SK-N-SH treated with all-trans-retinoic acid at 6 μM for 48 hours (cell line): ENCODE results near the gene ARID5B.

Experiments
- ATAC-seq: fragments of 200-7000 bp; cut with Tn5 transposase; 3 replicates; pipeline ENCODE4 v1.9.1; 2020; ENCODE audit warnings: mild to moderate bottlenecking, moderate library complexity
- CSDC2 ChIP-seq: fragments of 250-450 bp; sonication (Bioruptor Pico); IDR thresholded peaks from 2 replicates; pipeline ENCODE4 v1.5.0; 2020; ENCODE audit warnings: mild to moderate bottlenecking, moderate library complexity
- CSRNP3 ChIP-seq: fragments of 250-450 bp; sonication (Bioruptor Pico); IDR thresholded peaks from 2 replicates; pipeline ENCODE4 v1.5.1; 2021; ENCODE audit warnings: mild to moderate bottlenecking, moderate library complexity
- ESRRG ChIP-seq: fragments of 250-450 bp; sonication (Bioruptor Pico); IDR thresholded peaks from 2 replicates; pipeline ENCODE4 v1.6.1; 2021; ENCODE audit warnings: mild to moderate bottlenecking
- GLIS3 ChIP-seq: fragments of 250-450 bp; sonication (Bioruptor Pico); IDR thresholded peaks from 2 replicates; pipeline ENCODE4 v1.5.0; 2020; ENCODE audit warnings: mild to moderate bottlenecking, moderate library complexity
- ISL1 ChIP-seq: fragments of 250-450 bp; sonication (Bioruptor Pico); IDR thresholded peaks from 2 replicates; pipeline ENCODE4 v2.1.2; 2022; ENCODE audit warnings: mild to moderate bottlenecking, moderate library complexity
- OSR1 ChIP-seq: fragments of 250-450 bp; sonication (Bioruptor Pico); IDR thresholded peaks from 2 replicates; pipeline ENCODE4 v1.8.0; 2022; ENCODE audit warnings: moderate library complexity, mild to moderate bottlenecking, inconsistent platforms
- PPARA ChIP-seq: fragments of 250-450 bp; sonication (Bioruptor Pico); IDR thresholded peaks from 2 replicates; pipeline ENCODE4 v1.5.0; 2020; ENCODE audit warnings: mild to moderate bottlenecking, borderline replicate concordance
- RARB ChIP-seq: fragments of 250-450 bp; sonication (Bioruptor Pico); IDR thresholded peaks from 2 replicates; pipeline ENCODE4 v1.8.0; 2021; ENCODE audit warnings: mild to moderate bottlenecking, moderate library complexity
- SNAI2 ChIP-seq: fragments of 250-450 bp; sonication (Bioruptor Pico); IDR thresholded peaks from 2 replicates; pipeline ENCODE4 v1.5.0; 2020; ENCODE audit warnings: mild to moderate bottlenecking, moderate library complexity
- TCF4 ChIP-seq: fragments of 250-450 bp; sonication (Bioruptor Pico); IDR thresholded peaks from 2 replicates; pipeline ENCODE4 v1.8.0; 2021; ENCODE audit warnings: mild to moderate bottlenecking, moderate library complexity, borderline replicate concordance
- TOX ChIP-seq: fragments of 250-450 bp; sonication (Bioruptor Pico); IDR thresholded peaks from 2 replicates; pipeline ENCODE4 v1.8.0; 2021; ENCODE audit warnings: mild to moderate bottlenecking, moderate library complexity, borderline replicate concordance
- TSHZ2 ChIP-seq: fragments of 250-450 bp; sonication (Bioruptor Pico); IDR thresholded peaks from 2 replicates; pipeline ENCODE4 v1.5.0; 2020; ENCODE audit warnings: mild to moderate bottlenecking, moderate library complexity
- ZC3H10 ChIP-seq: fragments of 250-450 bp; sonication (Bioruptor Pico); IDR thresholded peaks from 2 replicates; pipeline ENCODE4 v1.5.1; 2021; ENCODE audit warnings: mild to moderate bottlenecking, moderate library complexity
- ZFP3 ChIP-seq: fragments of 250-450 bp; sonication (Bioruptor Pico); IDR thresholded peaks from 2 replicates; pipeline ENCODE4 v1.5.0; 2020; ENCODE audit warnings: mild to moderate bottlenecking, moderate library complexity
- ZFP30 ChIP-seq: fragments of 450-650 bp; formaldehyde crosslinking; IDR thresholded peaks from 2 replicates; pipeline ENCODE4 v1.5.0; 2022; ENCODE audit warnings: mild to moderate bottlenecking, moderate library complexity
- ZNF70 ChIP-seq: fragments of 450-650 bp; formaldehyde crosslinking; IDR thresholded peaks from 2 replicates; pipeline ENCODE4 v1.5.0; 2020; ENCODE audit warnings: mild to moderate bottlenecking, moderate library complexity
- ZNF8 ChIP-seq: fragments of 450-650 bp; formaldehyde crosslinking; IDR thresholded peaks from 2 replicates; pipeline ENCODE4 v1.5.0; 2020; ENCODE audit warnings: mild to moderate bottlenecking, moderate library complexity
- TF ChIP-seq, protein P1 (sequence below): fragments of 250-450 bp; sonication (Bioruptor Pico); IDR thresholded peaks from 2 replicates; pipeline ENCODE4 v1.5.1; 2020; ENCODE audit warnings: low read depth, mild to moderate bottlenecking, moderate library complexity

Gene ARID5B

GRCh38 chr10:62080905-62081304, 179.4 kb downstream of the ARID5B start:
- TF ChIP-seq TSHZ2 (CRISPR knock-in tag) = no peak
- TF ChIP-seq TCF4 (CRISPR knock-in tag) = no peak
- TF ChIP-seq ZC3H10 (CRISPR knock-in tag) = no peak
- TF ChIP-seq TOX (CRISPR knock-in tag) = no peak
- TF ChIP-seq OSR1 = no peak
- TF ChIP-seq RARB (CRISPR knock-in tag) = no peak
- no peak for TF ChIP-seq PPARA
- no peak; the same call in 1 of the 2 replicates for TF ChIP-seq ZFP3 (CRISPR knock-in tag)
- no peak for TF ChIP-seq CSRNP3 (CRISPR knock-in tag)
- TF ChIP-seq ESRRG (CRISPR knock-in tag) = no peak
- no peak for TF ChIP-seq ZNF8
- TF ChIP-seq GLIS3 = no peak
- no peak for ATAC-seq

DNA sequence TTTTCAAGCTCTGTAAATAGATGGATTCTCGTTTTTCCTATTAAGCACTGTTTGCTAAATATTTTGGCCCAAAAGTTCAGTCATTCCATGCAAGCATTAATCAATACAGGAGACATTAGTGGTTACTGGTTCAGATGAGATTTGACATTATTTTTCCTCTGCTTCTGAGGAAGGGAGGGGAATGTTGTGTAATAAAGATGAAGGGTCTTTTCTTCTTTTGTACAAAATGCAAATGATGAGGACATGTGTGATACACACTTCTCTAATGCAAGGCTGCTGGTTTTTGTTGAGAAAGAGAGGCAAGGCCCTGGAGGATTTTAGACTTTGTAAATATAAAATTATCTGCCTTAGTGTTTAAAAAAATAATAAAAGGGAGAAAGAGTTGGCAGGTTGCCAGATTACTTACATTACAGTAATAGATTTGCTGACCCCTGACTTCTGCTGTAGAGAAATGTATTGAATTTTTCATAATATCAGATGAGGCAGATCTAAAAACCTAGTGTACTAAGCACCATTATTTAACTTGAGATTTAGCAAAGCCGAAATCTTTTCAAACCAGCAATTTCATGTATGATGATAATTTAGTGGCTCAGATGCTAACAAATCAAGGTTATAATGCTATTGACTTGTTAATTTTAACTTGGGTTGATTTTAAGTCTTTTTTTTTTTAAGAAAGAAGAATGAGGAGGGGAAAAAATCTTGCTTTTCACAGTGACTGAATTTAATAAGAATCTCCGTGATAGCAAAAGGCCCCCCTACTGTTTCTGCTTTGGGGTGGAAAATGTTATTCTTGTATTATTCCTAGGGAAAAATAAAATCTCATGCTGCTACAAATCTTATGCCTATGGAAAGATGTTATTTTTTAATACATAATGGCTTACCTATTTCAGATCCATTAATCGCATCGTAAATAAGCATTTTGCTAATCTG, 180.1 kb downstream of the ARID5B start:
- ATAC-seq = no peak
- TF ChIP-seq PPARA = no peak
- TF ChIP-seq SNAI2 (CRISPR knock-in tag) = no peak
- no peak for TF ChIP-seq ZFP3 (CRISPR knock-in tag)
- TF ChIP-seq, protein P1, sequence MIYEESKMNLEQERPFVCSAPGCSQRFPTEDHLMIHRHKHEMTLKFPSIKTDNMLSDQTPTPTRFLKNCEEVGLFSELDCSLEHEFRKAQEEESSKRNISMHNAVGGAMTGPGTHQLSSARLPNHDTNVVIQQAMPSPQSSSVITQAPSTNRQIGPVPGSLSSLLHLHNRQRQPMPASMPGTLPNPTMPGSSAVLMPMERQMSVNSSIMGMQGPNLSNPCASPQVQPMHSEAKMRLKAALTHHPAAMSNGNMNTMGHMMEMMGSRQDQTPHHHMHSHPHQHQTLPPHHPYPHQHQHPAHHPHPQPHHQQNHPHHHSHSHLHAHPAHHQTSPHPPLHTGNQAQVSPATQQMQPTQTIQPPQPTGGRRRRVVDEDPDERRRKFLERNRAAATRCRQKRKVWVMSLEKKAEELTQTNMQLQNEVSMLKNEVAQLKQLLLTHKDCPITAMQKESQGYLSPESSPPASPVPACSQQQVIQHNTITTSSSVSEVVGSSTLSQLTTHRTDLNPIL = no peak
- TF ChIP-seq ZFP30 (CRISPR knock-in tag) = no peak
- no peak for TF ChIP-seq CSDC2
- no peak for TF ChIP-seq CSRNP3 (CRISPR knock-in tag)
- no peak for TF ChIP-seq GLIS3
- no peak for TF ChIP-seq TSHZ2 (CRISPR knock-in tag)
- no peak for TF ChIP-seq ZNF70 (CRISPR knock-in tag)
- no peak for TF ChIP-seq ZC3H10 (CRISPR knock-in tag)

- peak; percentile 4; the same call in 1 of the 3 replicates for ATAC-seq
- TF ChIP-seq TCF4 (CRISPR knock-in tag) (peak; percentile 53; the same call in 1 of the 2 replicates), ZC3H10 (CRISPR knock-in tag) (no peak), ISL1 (CRISPR knock-in tag) (peak; percentile 75)
These were observed 180.8 kb downstream of the ARID5B start for GRCh38 chr10:62082271-62082656.
